ENCODE measurements around the gene RILPL2.
"Not testable (repeated sequence)": the region's sequence is repeated elsewhere in the genome, so short reads cannot be mapped to it uniquely, and the experiment has no call there.

RILPL2 gene, protein sequence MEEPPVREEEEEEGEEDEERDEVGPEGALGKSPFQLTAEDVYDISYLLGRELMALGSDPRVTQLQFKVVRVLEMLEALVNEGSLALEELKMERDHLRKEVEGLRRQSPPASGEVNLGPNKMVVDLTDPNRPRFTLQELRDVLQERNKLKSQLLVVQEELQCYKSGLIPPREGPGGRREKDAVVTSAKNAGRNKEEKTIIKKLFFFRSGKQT

DNA sequence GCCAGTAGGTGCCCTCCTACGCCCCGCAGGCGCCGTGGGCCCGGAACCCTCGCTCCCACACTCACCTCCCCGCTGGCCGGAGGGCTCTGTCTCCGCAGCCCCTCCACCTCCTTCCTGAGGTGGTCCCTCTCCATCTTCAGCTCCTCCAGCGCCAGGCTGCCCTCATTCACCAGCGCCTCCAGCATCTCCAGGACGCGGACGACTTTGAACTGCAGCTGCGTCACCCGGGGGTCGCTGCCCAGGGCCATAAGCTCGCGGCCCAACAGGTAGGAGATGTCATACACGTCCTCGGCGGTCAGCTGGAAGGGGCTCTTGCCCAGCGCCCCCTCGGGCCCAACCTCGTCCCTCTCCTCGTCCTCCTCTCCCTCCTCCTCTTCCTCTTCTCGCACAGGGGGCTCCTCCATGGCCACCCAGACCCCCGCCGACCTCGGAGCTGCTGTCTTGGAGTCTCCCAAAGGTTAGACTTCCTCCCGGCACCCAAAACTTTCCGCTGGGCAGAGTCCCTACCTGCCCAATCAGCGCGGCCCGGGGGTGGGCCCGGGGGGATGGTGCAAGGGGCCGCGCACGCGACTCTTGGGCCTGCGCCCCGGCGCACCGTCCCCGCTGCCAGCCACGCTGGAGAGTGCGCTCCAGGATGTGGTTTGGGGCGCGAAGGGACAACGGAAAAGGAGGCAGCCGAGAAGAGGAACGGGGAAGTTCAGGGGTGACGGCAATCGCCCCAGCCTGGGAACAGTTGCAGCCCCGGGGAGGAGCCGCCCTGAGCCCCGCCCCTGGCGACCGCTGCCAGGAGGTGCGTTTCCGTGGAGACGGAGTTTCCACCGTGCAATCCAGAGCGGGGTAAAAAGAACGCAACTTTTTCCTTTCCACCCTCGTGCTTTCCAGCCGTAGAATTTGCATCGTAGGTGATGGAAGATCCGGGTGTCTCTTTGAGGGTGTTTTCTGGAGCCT is at the start of gene RILPL2:
TSS of gene RILPL2 (minus strand) at position 668 of the 948 bp plus-strand sequence. CDS start at position 404, 264 bp downstream.
- H3K36me3 Mint-ChIP-seq (ENCODE audit: low read depth): peaks cover 42% of the 10 kb centered on the region
- peaks cover 52% of the 10 kb centered on the region for H3K4me1 Mint-ChIP-seq (ENCODE audit: low read depth)
- H3K27me3 Mint-ChIP-seq: no peaks in the 10 kb centered on the region
- DNase-seq: peak; percentile 95
- H3K27ac Mint-ChIP-seq: peak within 1 kb of the TSS; percentile 99
- H3K4me3 Mint-ChIP-seq: peak within 1 kb of the TSS; percentile 96
- H3K9me3 Mint-ChIP-seq: no peaks in the 10 kb centered on the region

DNA sequence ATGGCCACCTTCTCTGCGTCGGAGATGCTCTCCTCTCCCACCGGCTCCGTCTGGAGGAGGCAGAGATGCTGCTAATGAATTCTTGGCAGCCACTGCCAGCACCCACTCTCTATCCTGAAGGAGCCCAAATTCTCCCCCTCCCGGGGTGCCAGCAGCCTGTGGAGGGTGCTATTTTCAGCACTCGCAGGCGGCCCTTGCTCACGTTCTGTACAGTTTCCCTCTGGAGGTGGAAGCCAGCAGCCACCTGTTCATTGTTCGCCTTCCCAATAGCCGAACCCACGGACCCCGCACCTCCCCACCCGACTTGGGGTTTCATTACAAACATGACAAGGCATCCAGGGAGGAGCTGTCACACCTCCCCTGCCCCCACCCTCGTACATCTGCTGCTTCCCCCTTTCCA is 49.3 kb upstream of the RILPL2 start:
- no peaks in the 10 kb centered on the region for H3K36me3 Mint-ChIP-seq (ENCODE audit: low read depth)
- H3K4me3 Mint-ChIP-seq: no peak overlapping the region

DNA sequence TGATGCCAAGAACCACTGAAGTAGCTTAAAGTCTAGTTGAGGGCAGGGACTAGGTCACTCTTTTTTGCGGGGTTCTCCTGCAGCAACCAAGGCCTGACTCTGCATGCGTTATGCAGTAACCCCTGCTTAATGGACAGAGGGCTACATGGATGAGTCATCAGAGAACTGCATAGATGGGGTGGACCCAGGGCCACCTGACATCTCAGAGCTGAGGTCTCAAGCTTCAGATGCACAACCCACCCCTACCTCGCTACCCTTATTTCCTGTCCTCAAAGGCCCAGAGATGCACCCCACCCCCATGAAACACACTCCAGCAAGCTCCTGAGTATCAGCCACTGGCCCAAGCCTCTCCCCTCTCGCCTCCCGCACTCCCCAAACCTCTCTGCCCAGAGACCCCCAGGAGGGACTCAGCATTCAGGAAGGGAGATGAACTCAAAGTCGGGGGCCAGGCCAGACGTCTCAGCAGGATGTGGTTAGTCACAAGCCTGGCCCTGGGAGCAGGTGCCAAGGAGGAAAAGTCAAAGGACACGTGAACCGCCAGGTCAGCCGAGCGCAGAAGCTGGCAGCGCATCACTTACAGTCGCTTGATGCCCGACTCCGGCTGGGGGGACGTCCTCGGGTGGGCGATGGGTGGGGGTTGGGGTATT is 47.2 kb upstream of the RILPL2 start:
- Mint-ChIP-seq H3K4me1 (ENCODE audit: low read depth) (peaks cover 37% of the 10 kb centered on the region), H3K9me3 (no peaks in the 10 kb centered on the region), H3K27ac (peak overlapping the region; percentile 75), H3K4me3 (no peak overlapping the region), H3K36me3 (ENCODE audit: low read depth) (no peaks in the 10 kb centered on the region), H3K27me3 (no peaks in the 10 kb centered on the region)
- DNase-seq: peak; percentile 41

More for the DNA sequence above, 49.3 kb upstream of the RILPL2 start:
- Mint-ChIP-seq H3K4me1 (ENCODE audit: low read depth) (peaks cover 27% of the 10 kb centered on the region), H3K27me3 (no peaks in the 10 kb centered on the region), H3K9me3 (no peaks in the 10 kb centered on the region), H3K27ac (no peak overlapping the region)
- no peak for DNase-seq

DNA sequence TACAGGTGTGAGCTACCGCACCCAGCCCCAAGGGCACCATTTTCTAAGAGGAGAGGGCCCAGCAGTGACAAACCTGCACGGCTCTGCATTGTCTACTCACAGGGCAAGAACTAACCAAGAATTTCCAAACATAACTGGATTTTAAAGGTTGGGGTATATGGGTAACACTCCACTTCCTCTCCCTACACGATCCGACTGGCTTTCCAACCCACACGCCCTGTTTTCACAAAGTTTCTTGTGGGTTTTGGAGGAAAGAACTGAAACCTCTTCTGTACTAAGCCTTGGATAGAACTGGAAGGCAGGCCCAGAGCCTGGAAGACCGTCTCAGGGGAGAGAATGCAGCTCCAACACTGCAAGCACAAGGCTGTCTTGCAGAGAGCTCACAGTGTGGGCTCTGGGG is 46.4 kb upstream of the RILPL2 start:
- DNase-seq: no peak
- Mint-ChIP-seq H3K27ac (no peak overlapping the region), H3K27me3 (no peaks in the 10 kb centered on the region), H3K36me3 (ENCODE audit: low read depth) (no peaks in the 10 kb centered on the region), H3K4me1 (ENCODE audit: low read depth) (peaks cover 37% of the 10 kb centered on the region), H3K4me3 (no peak overlapping the region), H3K9me3 (no peaks in the 10 kb centered on the region)

DNA sequence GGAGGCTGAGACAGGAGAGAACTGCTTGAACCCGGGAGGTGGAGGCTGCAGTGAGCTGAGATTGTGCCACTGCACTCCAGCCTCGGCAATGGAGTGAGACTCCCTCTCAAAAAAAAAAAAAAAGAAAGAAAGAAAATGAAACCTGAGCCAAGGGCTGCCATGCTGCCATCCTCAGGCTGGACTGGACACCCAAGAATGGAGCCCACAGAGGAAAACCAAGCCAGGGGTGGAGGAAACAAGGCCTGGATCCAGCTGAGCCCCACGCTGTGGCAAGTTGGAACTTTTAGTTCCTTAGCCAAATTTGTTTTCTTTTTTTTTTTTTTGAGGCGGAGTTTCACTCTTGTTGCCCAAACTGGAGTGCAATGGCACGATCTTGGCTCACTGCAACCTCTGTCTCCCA is 44.8 kb upstream of the RILPL2 start:
- H3K27me3 Mint-ChIP-seq; H3K9me3 Mint-ChIP-seq; H3K4me3 Mint-ChIP-seq; H3K36me3 Mint-ChIP-seq (ENCODE audit: low read depth); H3K27ac Mint-ChIP-seq; DNase-seq: not testable (repeated sequence)
- H3K4me1 Mint-ChIP-seq (ENCODE audit: low read depth): peaks cover 42% of the 10 kb centered on the region

DNA sequence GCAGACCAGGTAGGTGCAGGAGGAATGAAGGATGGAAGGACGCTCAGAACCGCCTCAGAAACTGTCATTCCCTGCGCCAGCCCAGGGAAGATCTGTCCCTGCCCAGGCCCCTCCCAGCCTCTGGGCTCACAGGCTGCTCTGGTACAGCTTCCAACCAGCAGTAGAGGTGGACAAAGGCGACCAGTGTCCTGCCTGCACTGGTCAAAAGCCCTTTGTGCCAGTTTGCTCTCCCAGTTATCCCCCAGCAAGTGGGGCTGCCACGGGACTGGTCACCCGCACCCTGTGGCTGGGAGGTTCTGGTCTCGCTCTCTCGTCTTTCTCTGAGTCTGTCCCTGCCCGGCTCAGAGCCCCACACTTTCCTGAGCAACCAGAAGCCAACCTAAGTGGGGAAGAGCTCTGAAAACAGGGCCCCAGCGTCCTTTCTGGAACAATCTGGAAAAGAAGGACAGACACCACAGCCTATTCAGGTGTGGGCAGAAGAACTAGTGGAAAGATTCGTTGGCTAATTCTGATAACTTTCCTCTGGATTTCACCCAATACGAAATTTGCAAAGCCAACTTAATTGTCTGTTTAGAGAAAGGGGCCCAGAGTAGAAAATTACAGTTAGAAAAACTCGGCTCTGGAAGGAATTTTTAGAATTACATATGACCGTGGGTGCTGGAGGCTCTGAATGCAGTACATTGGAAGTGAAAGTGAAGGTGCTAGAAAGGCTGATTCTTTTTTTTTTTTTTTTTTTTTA is 43.1 kb upstream of the RILPL2 start:
- H3K4me3 Mint-ChIP-seq: no peak overlapping the region
- peaks cover 45% of the 10 kb centered on the region for H3K4me1 Mint-ChIP-seq (ENCODE audit: low read depth)
- H3K9me3 Mint-ChIP-seq: no peaks in the 10 kb centered on the region
- H3K27me3 Mint-ChIP-seq: no peaks in the 10 kb centered on the region
- no peak overlapping the region for H3K27ac Mint-ChIP-seq
- peaks cover 7% of the 10 kb centered on the region for H3K36me3 Mint-ChIP-seq (ENCODE audit: low read depth)
- DNase-seq: no peak

DNA sequence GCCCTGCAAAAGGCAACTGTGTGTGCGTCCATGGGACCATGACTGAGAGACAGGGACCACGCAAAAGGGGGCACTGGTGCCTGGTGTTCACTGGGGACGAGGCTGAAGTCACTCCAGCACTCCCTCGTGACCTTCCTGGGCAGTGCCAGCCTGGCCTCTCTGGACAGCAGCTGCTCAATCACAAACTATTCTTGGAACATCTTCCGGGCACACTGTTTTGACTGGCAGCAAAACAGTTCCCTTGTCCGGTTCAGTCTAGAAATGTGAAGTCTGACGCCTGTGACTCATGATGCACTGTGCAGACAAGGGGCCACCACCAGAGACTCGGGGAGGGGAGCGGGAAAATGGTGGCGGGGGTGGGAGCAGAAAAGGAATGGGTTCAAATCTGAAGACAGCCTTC is 42.3 kb upstream of the RILPL2 start:
- no peaks in the 10 kb centered on the region for H3K27me3 Mint-ChIP-seq
- H3K27ac Mint-ChIP-seq: peak overlapping the region; percentile 40
- H3K36me3 Mint-ChIP-seq (ENCODE audit: low read depth): peaks cover 8% of the 10 kb centered on the region
- H3K4me1 Mint-ChIP-seq (ENCODE audit: low read depth): peaks cover 43% of the 10 kb centered on the region
- H3K9me3 Mint-ChIP-seq: no peaks in the 10 kb centered on the region
- H3K4me3 Mint-ChIP-seq: no peak overlapping the region
- DNase-seq: no peak

DNA sequence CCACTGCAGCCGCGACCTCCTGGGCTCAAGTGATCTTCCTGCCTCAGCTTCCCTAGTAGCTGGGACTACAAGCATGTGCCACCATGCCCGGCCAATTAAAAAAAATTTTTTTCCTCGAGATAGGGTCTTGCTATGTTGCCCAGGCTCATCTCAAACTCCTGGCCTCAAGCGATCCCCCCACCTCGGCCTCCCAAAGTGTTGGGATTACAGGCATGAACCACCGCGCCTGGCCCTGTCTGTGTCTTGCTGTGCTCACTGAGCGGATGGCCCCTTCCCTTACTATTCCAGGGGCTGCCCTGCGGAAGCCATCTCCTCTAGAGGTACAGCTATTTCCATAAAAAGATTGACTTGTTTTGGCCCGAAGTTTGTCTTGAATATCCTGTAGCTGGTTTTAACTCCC is 41.6 kb upstream of the RILPL2 start:
- Mint-ChIP-seq H3K9me3 (no peaks in the 10 kb centered on the region), H3K27me3 (no peaks in the 10 kb centered on the region), H3K4me3 (no peak overlapping the region), H3K4me1 (ENCODE audit: low read depth) (peaks cover 38% of the 10 kb centered on the region), H3K27ac (no peak overlapping the region), H3K36me3 (ENCODE audit: low read depth) (peaks cover 8% of the 10 kb centered on the region)
- no peak for DNase-seq

DNA sequence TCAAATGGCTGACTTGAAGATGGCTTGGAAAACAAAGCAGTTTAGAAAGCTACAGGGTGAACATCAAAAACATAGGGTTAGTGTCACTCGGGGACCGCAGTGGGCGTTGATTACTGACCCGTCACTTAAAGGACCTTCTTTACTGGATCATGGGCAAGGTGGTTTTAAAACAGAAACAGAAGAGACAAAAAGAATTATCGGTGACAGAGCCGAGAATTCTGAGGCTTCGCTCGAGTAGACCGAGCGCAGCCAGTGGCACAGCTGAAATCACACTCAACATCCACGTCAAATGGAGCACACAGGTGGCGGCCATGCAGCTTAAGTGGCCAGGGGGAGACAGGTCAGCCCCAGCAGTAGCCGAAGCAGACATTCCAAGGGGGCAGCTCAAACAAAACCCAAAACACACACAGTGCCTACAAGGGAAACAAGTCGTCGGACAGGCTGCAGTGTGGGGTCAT is 38.8 kb upstream of the RILPL2 start:
- Mint-ChIP-seq H3K27ac (peak overlapping the region; percentile 89), H3K9me3 (no peaks in the 10 kb centered on the region), H3K27me3 (no peaks in the 10 kb centered on the region), H3K4me1 (ENCODE audit: low read depth) (peaks cover 30% of the 10 kb centered on the region), H3K4me3 (no peak overlapping the region), H3K36me3 (ENCODE audit: low read depth) (peaks cover 35% of the 10 kb centered on the region)
- no peak for DNase-seq

DNA sequence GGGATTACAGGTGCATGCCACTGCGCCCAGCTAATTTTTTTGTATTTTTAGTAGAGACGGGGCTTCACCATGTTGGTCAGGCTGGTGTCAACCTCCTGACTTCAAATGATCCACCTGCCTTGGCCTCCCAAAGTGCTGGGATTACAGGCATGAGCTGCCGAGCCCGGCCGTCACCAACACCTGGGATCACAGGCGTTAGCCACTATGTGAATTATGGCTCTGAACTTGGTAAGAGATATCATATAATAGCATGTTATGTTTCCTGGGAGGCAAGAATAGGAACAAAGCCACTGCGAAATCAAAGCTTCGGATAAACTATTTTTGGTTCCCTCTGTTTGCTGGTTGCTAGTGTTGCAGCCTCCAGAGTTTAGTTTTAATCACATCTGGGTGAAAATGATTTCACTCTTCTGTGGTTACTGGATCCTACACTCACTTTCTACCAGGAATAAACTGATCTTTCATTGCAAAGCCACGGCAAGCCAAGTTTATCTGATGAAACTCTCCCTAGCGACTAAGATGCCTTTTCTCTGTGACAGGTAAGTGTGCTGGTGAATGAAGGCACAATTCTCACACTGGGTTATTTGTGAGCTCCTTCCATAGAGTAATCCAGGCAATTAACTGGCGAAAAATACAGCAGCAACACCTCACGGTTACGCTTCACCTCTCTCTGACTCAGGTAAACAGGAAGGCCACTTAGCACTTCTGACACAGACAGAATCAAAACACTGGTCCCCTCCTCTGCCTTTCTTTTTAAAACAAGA is 38.2 kb upstream of the RILPL2 start:
- no peak for DNase-seq
- Mint-ChIP-seq H3K27ac (peak overlapping the region; percentile 89), H3K27me3 (no peaks in the 10 kb centered on the region), H3K9me3 (no peaks in the 10 kb centered on the region), H3K4me3 (no peak overlapping the region), H3K4me1 (ENCODE audit: low read depth) (peaks cover 27% of the 10 kb centered on the region), H3K36me3 (ENCODE audit: low read depth) (peaks cover 40% of the 10 kb centered on the region)

DNA sequence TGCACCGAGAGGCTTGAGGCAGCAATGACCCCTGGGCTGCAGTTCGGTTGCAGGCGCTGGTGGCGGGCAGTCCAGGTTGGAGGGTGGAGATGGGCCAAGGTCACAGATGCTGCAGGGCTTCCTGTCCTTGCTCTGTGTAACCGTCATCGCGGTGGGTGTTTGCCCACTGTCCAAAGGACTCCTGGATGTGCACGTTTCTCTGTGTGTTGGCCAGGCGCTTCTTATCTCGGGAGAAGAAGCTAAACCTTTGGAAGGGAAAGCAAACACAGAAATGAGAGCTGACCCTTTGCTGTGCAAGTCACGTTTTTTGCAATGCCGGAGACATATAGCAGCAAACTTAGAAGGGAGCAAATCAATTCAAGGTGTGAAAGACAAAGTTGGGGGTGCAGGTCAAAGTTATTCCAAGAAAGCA is 36.0 kb upstream of the RILPL2 start:
- Mint-ChIP-seq H3K27me3 (no peaks in the 10 kb centered on the region), H3K36me3 (ENCODE audit: low read depth) (peaks cover 50% of the 10 kb centered on the region), H3K27ac (no peak overlapping the region), H3K4me1 (ENCODE audit: low read depth) (peaks cover 24% of the 10 kb centered on the region), H3K9me3 (no peaks in the 10 kb centered on the region), H3K4me3 (no peak overlapping the region)
- DNase-seq: no peak

DNA sequence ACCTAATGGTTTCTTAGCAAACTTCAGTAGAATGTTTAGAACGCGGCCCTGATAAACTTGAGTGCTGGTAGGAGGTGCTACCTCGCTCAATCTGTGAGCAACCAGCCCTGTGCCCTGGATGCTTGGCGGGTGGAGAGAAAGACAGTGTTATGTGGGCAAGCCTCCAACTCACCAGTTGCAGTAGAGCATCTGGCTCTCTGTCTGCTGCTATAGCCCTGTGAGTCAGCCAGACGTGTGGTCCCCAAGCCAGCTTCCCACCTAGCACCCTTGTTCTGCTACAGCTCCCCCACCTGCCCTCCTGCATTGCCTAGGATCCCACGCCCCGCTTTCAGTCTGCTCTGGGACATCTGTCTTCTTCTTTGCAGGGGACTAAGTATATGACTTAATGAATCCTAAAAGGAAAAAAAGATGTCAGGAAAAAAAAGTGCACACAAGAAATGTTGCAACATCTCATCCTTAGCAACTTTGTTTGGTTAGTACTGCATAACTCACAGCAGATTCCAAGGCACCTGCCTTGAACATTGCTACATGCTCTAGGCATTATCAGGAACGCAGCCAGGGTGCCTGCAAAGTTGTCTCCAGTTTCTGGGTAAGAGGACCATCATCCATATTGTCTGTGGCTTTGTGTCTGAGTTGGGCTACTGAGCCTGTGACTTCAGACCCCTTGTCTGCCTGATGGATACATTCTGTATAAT is 35.0 kb upstream of the RILPL2 start:
- Mint-ChIP-seq H3K27ac (peak overlapping the region; percentile 55), H3K4me1 (ENCODE audit: low read depth) (peaks cover 21% of the 10 kb centered on the region), H3K36me3 (ENCODE audit: low read depth) (peaks cover 58% of the 10 kb centered on the region), H3K27me3 (no peaks in the 10 kb centered on the region), H3K4me3 (no peak overlapping the region), H3K9me3 (no peaks in the 10 kb centered on the region)
- no peak for DNase-seq

DNA sequence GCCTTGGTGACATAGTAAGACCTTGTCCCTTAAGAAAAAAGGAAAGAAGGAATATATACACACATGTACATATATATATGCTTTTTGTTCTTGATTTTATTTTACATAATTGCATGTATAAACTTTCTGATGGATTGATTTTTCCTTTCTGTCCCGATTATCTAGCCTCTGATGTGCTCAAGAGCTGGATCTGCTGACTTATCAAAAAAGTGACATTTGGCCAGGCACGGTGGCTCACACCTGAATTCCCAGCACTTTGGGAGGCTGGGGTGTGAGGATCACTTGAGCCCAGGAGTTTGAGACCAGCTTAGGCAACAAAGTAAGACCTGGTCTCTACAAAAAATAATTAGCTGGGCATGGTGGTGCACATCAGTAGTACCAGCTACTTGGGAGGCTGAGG is 33.5 kb upstream of the RILPL2 start:
- H3K36me3 Mint-ChIP-seq (ENCODE audit: low read depth): peaks cover 68% of the 10 kb centered on the region
- H3K4me3 Mint-ChIP-seq: no peak overlapping the region
- no peak overlapping the region for H3K27ac Mint-ChIP-seq
- H3K27me3 Mint-ChIP-seq: no peaks in the 10 kb centered on the region
- no peaks in the 10 kb centered on the region for H3K9me3 Mint-ChIP-seq
- DNase-seq: no peak
- peaks cover 21% of the 10 kb centered on the region for H3K4me1 Mint-ChIP-seq (ENCODE audit: low read depth)
